Measurements from ENCODE around the gene PPP2R2C. TPM values are rescaled to one million over a fixed set of nuclear protein-coding genes. Genes with fewer than 3 reads are reported as not detected.
A peak's percentile ranks its signal among the peaks of the same experiment; 100 is the strongest.

The PPP2R2C gene
- total and polyA plus RNA-seq, 2 experiments from 2014 or later = 1.3 to 9.2 TPM

GRCh38 chr4:6277935-6278800 is 194.2 kb downstream of the PPP2R2C start (continued):
- TF ChIP-seq CTCF (conservative IDR thresholded peaks at IDR 0.05; ENCODE audit: low read depth in 2 of 2) = no peak
- no peak for TF ChIP-seq REST (IDR thresholded peaks at IDR 0.05; ENCODE audit: unreplicated experiment)
- no peak for TF ChIP-seq STAT1 (IDR thresholded peaks at IDR 0.05; ENCODE audit: unreplicated experiment)
- no peak for TF ChIP-seq CREB1 (CRISPR knock-in tag; IDR thresholded peaks at IDR 0.05; ENCODE audit: low read depth)

- Histone ChIP-seq H3K27me3 (ENCODE audit: insufficient read depth) (no peaks in the 10 kb centered on the region), H4K20me1 (replicated peaks; ENCODE audit: insufficient read depth) (0 out of 2 replicates have a peak, but pooled peaks cover 3% of the 10 kb centered on the region), H3K79me2 (replicated peaks; ENCODE audit: insufficient read depth) (peaks cover 25% of the 10 kb centered on the region), H3K4me1 (ENCODE audit: insufficient read depth) (peaks cover 11% of the 10 kb centered on the region; the same call in 1 of the 2 replicates), H3K4me3 (no peak overlapping the region), H3K27ac (ENCODE audit: low read depth) (no peak overlapping the region), H3K9me2 (ENCODE audit: insufficient read depth) (no peaks in the 10 kb centered on the region), H3F3A (replicated peaks; ENCODE audit: low read depth) (no peaks in the 10 kb centered on the region), H3K36me3 (ENCODE audit: insufficient read depth) (no peaks in the 10 kb centered on the region), H2AFZ (no peak overlapping the region), H3K4me2 (no peak overlapping the region)
- Mint-ChIP-seq H3K27ac (peak overlapping the region; percentile 71; the same call in 1 of the 2 replicates), H3K4me1 (peaks cover 18% of the 10 kb centered on the region), H3K4me3 (no peak overlapping the region), H3K27me3 (ENCODE audit: insufficient read depth, low read depth, poor library complexity) (peaks cover 9% of the 10 kb centered on the region), H3K36me3 (ENCODE audit: low read depth) (no peaks in the 10 kb centered on the region), H3K9me3 (no peaks in the 10 kb centered on the region; the same call in 2 of the 3 replicates)
- no peak for ATAC-seq
- no peak for DNase-seq (ENCODE audit: low spot score)
- TF ChIP-seq ZNF114 (CRISPR knock-in tag; IDR thresholded peaks at IDR 0.05) (no peak), ETS1 (IDR thresholded peaks at IDR 0.05) (no peak), EZH2 (IDR thresholded peaks at IDR 0.05; ENCODE audit: low read depth, unreplicated experiment) (no peak), CREB1 (CRISPR knock-in tag; IDR thresholded peaks at IDR 0.05; ENCODE audit: low read depth) (no peak), EZH2phosphoT487 (IDR thresholded peaks at IDR 0.05; ENCODE audit: unreplicated experiment) (no peak), NANOG (IDR thresholded peaks at IDR 0.05; ENCODE audit: borderline replicate concordance) (no peak), ZNF462 (CRISPR knock-in tag; IDR thresholded peaks at IDR 0.05) (no peak)
These were observed 195.1 kb downstream of the PPP2R2C start for GRCh38 chr4:6277139-6277802.

Data from GM23338 (cell line).